Kidney (tissue), 14 donors: ENCODE results near the gene VAV2. TPM values are rescaled to one million over a fixed set of nuclear protein-coding genes. Genes with fewer than 3 reads are reported as not detected.
A peak's percentile ranks its signal among the peaks of the same experiment; 100 is the strongest.

ENCODE experiments used
- DNase-seq, 5 donors: peaks; one replicate each; pipeline ENCODE4 v3.0.0-alpha.2; 2013 to 2020
- FAIRE-seq: peaks from 2 replicates; lab custom pipeline; 2012; peaks lifted over from hg19 to GRCh38; lab: Jason Lieb, UNC
- H3K27ac ChIP-seq, 2 donors: one replicate each; pipeline ENCODE4 v1.7.0; 2013; ENCODE audit warnings: low read depth in 2 of 2, low read length in 2 of 2, inconsistent platforms in 1 of 2
- H3K27me3 ChIP-seq: one replicate; pipeline ENCODE4 v1.7.1; 2013; ENCODE audit warnings: low read length, inconsistent platforms; ENCODE audit not compliant: control insufficient read depth, insufficient read depth
- H3K36me3 ChIP-seq, 3 donors: one replicate each; pipeline versions ENCODE4 v1.7.0 to v1.7.1; 2013; ENCODE audit warnings: low read length in 3 of 3, control low read depth in 1 of 3, inconsistent platforms in 1 of 3; ENCODE audit not compliant: insufficient read depth in 3 of 3, control insufficient read depth in 2 of 3
- H3K4me1 ChIP-seq, 3 donors: one replicate each; pipeline versions ENCODE4 v1.7.0 to v1.7.1; 2013; ENCODE audit warnings: low read length in 3 of 3, inconsistent platforms in 1 of 3, low read depth in 1 of 3; ENCODE audit not compliant: control insufficient read depth in 2 of 3, insufficient read depth in 2 of 3
- H3K4me3 ChIP-seq, 3 donors: one replicate each; pipeline versions ENCODE4 v1.7.0 to v1.8.1; 2013; ENCODE audit warnings: low read length in 3 of 3, control low read depth in 1 of 3, inconsistent platforms in 1 of 3
- H3K9ac ChIP-seq, 3 donors: one replicate each; pipeline versions ENCODE4 v1.7.0 to v1.7.1; 2013; ENCODE audit warnings: low read length in 3 of 3, control low read depth in 1 of 3, inconsistent platforms in 1 of 3
- H3K9me3 ChIP-seq, 3 donors: one replicate each; pipeline versions ENCODE4 v1.7.0 to v1.7.1; 2013; ENCODE audit warnings: low read length in 3 of 3, control low read depth in 1 of 3, inconsistent platforms in 1 of 3; ENCODE audit not compliant: control insufficient read depth in 2 of 3, insufficient read depth in 1 of 3
- intact Hi-C: fragments of 100-400 bp; cut with DNase I; formaldehyde crosslinking; loops from one replicate; pipeline ENCODE4 v1.11.1; 2022
- polyA plus RNA-seq: library from polyadenylated mRNA; stranded (reverse); fragments of 350-450 nt; fragmentation: Illumina TruSeq; extraction: RNeasy Lipid Tissue Mini Kit (QIAGEN cat#74804); gene quantifications from one replicate; pipeline ENCODE4 v1.2.3, GENCODE V29; 2014; ENCODE audit warnings: low read depth, low replicate concordance; ENCODE audit not compliant: insufficient read depth
- total RNA-seq: library from RNA; stranded (reverse); fragmentation: NEBNext Ultra II Directional; extraction: Animal tissue kit (Norgen Biotek cat#: 25700); gene quantifications from one replicate; pipeline ENCODE4 v1.2.1, GENCODE V29; 2021
- TF ChIP-seq, protein P1 (sequence below): IDR thresholded peaks from 3 replicates; pipeline ENCODE4 v1.5.1; 2012; ENCODE audit warnings: mild to moderate bottlenecking, moderate library complexity, borderline replicate concordance; ENCODE audit not compliant: insufficient read depth; ENCODE audit errors: extremely low read depth
- donor health status: control.
- donor health status: control.
- donor health status: control.
- donor health status: control.
- donor health status: control.
- donor health status: DM: yes; HTN: yes; CAD: no.
- donor health status: Normal renal cell carcinoma (clear cell type).

VAV2 gene
- total and polyA plus RNA-seq, 2 donors from 2014 or later = 22.3 to 47.1 TPM

DNA sequence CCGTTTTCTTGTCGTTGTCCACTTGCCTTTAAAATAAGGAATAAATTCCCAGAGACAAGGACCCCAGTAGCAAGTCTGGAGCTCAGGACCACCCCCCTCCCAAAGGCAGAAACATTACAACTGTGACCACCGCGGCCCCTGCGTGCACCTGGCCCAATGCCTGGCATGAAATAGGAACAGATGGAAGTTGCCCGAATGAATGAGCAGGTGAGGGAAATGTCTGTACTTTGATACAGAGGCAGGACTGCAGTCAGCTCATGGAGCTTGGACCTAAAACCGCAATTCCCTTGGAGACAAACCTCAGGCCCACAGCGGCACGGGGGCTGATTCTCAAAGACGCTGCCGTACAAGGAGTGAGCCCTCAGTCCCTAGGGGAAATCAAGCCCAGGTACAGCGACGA, 198.7 kb downstream of the VAV2 start:
- TF ChIP-seq, protein P1, sequence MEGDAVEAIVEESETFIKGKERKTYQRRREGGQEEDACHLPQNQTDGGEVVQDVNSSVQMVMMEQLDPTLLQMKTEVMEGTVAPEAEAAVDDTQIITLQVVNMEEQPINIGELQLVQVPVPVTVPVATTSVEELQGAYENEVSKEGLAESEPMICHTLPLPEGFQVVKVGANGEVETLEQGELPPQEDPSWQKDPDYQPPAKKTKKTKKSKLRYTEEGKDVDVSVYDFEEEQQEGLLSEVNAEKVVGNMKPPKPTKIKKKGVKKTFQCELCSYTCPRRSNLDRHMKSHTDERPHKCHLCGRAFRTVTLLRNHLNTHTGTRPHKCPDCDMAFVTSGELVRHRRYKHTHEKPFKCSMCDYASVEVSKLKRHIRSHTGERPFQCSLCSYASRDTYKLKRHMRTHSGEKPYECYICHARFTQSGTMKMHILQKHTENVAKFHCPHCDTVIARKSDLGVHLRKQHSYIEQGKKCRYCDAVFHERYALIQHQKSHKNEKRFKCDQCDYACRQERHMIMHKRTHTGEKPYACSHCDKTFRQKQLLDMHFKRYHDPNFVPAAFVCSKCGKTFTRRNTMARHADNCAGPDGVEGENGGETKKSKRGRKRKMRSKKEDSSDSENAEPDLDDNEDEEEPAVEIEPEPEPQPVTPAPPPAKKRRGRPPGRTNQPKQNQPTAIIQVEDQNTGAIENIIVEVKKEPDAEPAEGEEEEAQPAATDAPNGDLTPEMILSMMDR = no peak
- Histone ChIP-seq H3K9me3 (no peaks in the 10 kb centered on the region), H3K4me1 (peaks cover 0 to 19% (median 0%) of the 10 kb centered on the region in 3 donors), H3K36me3 (peaks cover 0 to 16% (median 2%) of the 10 kb centered on the region in 3 donors), H3K9ac (no peak overlapping the region), H3K4me3 (no peak overlapping the region), H3K27ac (no peak overlapping the region), H3K27me3 (no peaks in the 10 kb centered on the region)
- intact Hi-C loops = loop anchor here (5.0 kb wide), 1 partner anchor 204 kb away; no protein-coding TSS in a partner anchor
- FAIRE-seq (no peak), DNase-seq (no peak)

DNA sequence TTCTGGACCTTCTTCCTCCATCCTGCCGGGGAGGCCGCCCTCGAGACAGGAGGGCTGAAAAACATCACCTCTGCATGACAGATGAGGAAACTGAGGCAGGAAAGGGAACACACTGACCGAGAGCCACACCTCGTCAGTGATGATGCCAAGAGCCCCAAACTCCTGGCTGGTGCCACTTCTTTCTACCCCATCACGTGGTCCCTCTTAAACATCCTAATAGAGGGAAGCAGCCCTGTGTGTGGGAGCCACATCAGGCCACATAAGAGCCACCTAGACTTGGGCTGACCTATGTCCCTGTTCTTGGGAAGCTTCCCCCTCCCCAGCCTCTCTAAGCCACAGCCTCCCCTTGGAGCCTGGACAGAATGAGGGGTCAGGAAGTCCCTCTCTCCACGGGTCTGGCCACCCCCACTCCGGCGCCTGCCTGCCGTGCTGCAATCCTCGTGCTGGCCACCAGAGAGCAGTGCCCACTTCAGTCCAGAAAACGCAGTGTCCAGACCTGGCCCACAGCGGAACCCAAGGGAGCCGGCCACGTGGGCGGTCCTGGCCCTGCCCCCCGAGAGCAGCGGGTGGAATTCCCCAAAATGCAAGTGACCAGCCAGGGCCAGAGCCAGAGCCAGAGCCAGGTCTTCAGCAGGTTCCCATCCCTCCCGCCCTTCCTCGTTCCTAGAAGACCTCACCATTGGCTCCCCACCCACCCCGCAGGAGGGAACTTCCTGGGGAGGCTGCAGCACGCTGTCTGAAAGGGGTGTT, 199.2 kb downstream of the VAV2 start:
- peaks cover 0 to 16% (median 2%) of the 10 kb centered on the region in 3 donors for H3K36me3 ChIP-seq
- peak; percentile 60 to 93 (median 78) for DNase-seq
- peaks cover 0 to 25% (median 0%) of the 10 kb centered on the region in 3 donors for H3K4me1 ChIP-seq
- no peaks in the 10 kb centered on the region for H3K27me3 ChIP-seq
- TF ChIP-seq, protein P1 = peak; percentile 97
- no peak overlapping the region for H3K4me3 ChIP-seq
- H3K27ac ChIP-seq = no peak overlapping the region
- intact Hi-C loops = loop anchor here (5.0 kb wide), 1 partner anchor 204 kb away; no protein-coding TSS in a partner anchor
- no peak overlapping the region for H3K9ac ChIP-seq
- FAIRE-seq = no peak
- H3K9me3 ChIP-seq = no peaks in the 10 kb centered on the region

DNA sequence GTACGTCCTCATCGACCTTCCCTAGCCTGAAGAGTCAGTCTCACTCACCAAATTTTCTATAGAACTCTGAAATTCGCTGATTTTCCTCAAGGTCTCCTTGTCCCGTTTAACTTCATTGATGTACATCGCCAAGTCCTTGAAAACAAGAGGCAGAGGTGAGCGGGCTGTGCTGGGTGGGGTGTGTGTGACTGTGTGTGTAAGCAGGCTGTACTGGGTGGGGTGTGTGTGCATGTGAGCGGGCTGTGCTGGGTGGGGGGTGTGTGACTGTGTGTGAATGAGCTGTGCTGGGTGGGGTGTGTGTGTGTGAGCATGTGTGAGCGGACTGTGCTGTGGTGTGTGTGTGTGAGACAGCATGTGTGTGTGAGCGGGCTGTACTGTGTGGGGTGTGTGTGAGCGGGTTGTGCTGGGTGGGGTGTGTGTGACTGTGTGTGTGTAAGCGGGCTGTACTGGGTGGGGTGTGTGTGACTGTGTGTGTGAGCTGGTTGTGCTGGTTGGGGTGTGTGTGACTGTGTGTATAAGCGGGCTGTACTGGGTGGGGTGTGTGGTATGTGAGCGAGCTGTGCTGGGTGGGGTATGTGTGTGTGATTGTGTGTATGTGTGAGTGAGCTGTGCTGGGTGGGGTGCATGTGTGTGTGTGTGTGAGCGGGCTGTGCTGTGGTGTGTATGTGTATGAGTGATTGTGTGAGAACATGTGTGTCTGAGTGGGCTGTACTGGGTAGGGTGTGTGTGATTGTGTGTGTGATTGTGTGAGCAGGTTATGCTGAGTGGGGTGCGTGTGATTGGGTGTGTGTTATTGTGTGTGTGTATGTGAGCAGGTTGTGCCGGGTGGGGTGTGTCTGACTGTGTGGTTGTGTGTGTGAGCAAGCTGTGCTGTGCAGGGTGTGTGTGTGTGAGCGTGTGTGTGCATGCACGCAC, 200.1 kb downstream of the VAV2 start:
- peaks cover 0 to 27% (median 0%) of the 10 kb centered on the region in 3 donors for H3K4me1 ChIP-seq
- no peaks in the 10 kb centered on the region for H3K27me3 ChIP-seq
- FAIRE-seq = no peak
- intact Hi-C loops = loop anchor here (5.0 kb wide), 1 partner anchor 205 kb away; no protein-coding TSS in a partner anchor
- H3K9me3 ChIP-seq = no peaks in the 10 kb centered on the region
- TF ChIP-seq, protein P1 = no peak
- no peak overlapping the region for H3K9ac ChIP-seq
- DNase-seq = no peak
- no peak overlapping the region for H3K27ac ChIP-seq
- no peak overlapping the region for H3K4me3 ChIP-seq
- peaks cover 0 to 16% (median 2%) of the 10 kb centered on the region in 3 donors for H3K36me3 ChIP-seq
